GM13976 (cell line): ENCODE results near the gene PLEKHG4.

Experiments used
- DNase-seq: peaks from one replicate; pipeline ENCODE4 v3.0.0; 2012; ENCODE audit warnings: low spot score
- in situ Hi-C: fragments of 300-500 bp; cut with MboI; formaldehyde crosslinking; loops from one replicate; pipeline ENCODE4 v1.12.0; 2022; ENCODE audit warnings: low sequenced_read_pairs, mixed read lengths, inconsistent platforms; ENCODE audit not compliant: unreplicated experiment
- TF ChIP-seq, protein P1 (sequence below): IDR thresholded peaks from 2 replicates; pipeline ENCODE4 v1.5.1; 2012; ENCODE audit warnings: borderline replicate concordance, mild to moderate bottlenecking; ENCODE audit not compliant: insufficient read depth; ENCODE audit errors: extremely low read depth, missing control alignments, control extremely low read depth

PLEKHG4 gene

DNA sequence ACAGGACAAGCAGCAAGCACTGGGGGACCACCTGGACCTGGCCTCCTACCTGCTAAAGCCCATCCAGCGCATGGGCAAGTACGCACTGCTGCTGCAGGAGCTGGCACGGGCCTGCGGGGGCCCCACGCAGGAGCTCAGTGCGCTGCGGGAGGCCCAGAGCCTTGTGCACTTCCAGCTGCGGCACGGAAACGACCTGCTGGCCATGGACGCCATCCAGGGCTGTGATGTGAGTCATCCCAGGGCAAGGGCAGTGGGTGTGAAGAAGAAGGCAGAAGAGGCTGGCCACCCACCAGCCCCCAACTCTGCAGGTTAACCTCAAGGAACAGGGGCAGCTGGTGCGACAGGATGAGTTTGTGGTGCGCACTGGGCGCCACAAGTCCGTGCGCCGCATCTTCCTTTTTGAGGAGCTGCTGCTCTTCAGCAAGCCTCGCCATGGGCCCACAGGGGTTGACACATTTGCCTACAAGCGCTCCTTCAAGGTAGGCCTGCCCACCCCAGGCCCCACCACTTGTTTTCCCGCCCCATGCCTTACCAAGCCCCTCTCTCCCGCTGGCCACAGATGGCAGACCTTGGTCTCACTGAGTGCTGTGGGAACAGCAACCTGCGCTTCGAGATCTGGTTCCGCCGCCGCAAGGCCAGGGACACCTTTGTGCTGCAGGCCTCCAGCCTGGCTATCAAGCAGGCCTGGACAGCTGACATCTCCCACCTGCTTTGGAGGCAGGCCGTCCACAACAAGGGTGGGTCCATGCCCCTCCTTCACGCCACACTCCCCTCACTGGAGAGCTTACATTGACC is 7.3 kb downstream of the PLEKHG4 start:
- in situ Hi-C loops: no loop called here
- TF ChIP-seq, protein P1, sequence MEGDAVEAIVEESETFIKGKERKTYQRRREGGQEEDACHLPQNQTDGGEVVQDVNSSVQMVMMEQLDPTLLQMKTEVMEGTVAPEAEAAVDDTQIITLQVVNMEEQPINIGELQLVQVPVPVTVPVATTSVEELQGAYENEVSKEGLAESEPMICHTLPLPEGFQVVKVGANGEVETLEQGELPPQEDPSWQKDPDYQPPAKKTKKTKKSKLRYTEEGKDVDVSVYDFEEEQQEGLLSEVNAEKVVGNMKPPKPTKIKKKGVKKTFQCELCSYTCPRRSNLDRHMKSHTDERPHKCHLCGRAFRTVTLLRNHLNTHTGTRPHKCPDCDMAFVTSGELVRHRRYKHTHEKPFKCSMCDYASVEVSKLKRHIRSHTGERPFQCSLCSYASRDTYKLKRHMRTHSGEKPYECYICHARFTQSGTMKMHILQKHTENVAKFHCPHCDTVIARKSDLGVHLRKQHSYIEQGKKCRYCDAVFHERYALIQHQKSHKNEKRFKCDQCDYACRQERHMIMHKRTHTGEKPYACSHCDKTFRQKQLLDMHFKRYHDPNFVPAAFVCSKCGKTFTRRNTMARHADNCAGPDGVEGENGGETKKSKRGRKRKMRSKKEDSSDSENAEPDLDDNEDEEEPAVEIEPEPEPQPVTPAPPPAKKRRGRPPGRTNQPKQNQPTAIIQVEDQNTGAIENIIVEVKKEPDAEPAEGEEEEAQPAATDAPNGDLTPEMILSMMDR: no peak
- no peak for DNase-seq

GRCh38 chr16:67287960-67288359 is 8.6 kb downstream of the PLEKHG4 start:
- in situ Hi-C loops: no loop called here
- TF ChIP-seq, protein P1: no peak
- no peak for DNase-seq

DNA sequence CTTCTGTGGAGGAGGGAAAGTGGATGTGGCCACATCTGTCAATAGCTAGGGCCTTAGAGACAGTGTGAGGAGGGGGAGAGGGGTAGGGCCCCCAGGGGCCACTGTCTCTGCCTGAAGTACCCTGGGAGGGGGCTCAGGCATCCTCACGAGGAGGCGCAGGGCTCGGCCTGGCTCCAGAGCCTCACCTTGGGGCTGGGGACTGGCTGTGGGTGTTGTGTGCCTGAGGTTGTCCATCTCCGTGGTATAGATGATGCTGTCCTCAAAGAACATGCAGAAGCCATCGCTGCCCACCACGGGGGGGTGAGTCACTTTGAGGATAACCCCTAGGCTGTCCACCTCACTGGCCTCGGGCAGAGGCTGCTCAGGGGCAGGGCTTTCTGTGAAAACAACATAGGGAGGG is 12.1 kb downstream of the PLEKHG4 start:
- in situ Hi-C loops: no loop called here
- TF ChIP-seq, protein P1: no peak
- DNase-seq: no peak

GRCh38 chr16:67294171-67294757 is 14.9 kb downstream of the PLEKHG4 start:
- TF ChIP-seq, protein P1: no peak
- in situ Hi-C loops: no loop called here
- DNase-seq: no peak

GRCh38 chr16:67294938-67295361 is 15.6 kb downstream of the PLEKHG4 start:
- TF ChIP-seq, protein P1: no peak
- in situ Hi-C loops: no loop called here
- no peak for DNase-seq

DNA sequence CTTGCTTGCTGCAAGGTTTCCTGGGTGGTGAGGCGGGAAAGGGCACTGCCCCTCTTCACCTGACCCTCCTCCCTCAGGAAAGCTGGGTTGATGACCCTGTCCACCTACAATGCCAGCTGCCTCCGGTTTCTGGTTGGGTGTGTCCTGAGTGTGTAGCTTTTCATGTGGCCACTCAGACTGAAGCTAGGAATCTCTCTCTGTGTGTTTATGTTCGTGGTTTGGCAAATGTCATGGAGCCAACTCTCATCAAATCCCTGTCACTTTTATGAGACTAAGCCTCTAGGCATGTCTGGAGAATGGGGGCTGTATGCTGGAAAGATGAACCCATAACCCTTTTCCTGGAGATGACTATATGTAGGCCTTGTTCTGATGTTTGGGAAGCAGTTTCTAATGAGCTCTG is 17.1 kb downstream of the PLEKHG4 start:
- in situ Hi-C loops: no loop called here
- TF ChIP-seq, protein P1: no peak
- DNase-seq: no peak
